Endothelial cell of umbilical vein (primary cell): ENCODE results near the gene RPLP1. TPM values are rescaled to one million over a fixed set of nuclear protein-coding genes. Genes with fewer than 3 reads are reported as not detected.
A peak's percentile ranks its signal among the peaks of the same experiment; 100 is the strongest.

Experiments used
- BruUV-seq: library from RNA; stranded (reverse); fragments of 400-500 nt; replicated peaks from 2 replicates; lab custom pipeline; 2021; lab: Mats Ljungman, UMichigan
- CTCF ChIA-PET: fragments of 300-600, 350-600 bp; sonication (Branson Sonifier 250); formaldehyde crosslinking; loops from one replicate; lab custom pipeline; 2021; ENCODE audit warnings: antibody characterized with exemption, inconsistent platforms; lab: Charles Lee
- POLR2A ChIA-PET: fragments of 300-600, 350-600 bp; sonication (Branson Sonifier 250); formaldehyde crosslinking; loops from one replicate; lab custom pipeline; 2021; ENCODE audit warnings: antibody characterized with exemption, inconsistent platforms; lab: Charles Lee
- DNase-seq: peaks from one replicate; pipeline ENCODE4 v3.0.0-alpha.2; 2011; ENCODE audit warnings: low read depth, low spot score
- FAIRE-seq: peaks from 2 replicates; lab custom pipeline; 2011; peaks lifted over from hg19 to GRCh38; lab: Jason Lieb, UNC
- H2AFZ ChIP-seq: 2 replicates; pipeline ENCODE4 v1.6.0; 2012; ENCODE audit warnings: low read depth, low read length, control low read depth, inconsistent platforms
- H3K27ac ChIP-seq: 2 replicates; pipeline ENCODE4 v1.5.1; 2011; ENCODE audit warnings: low read depth, mild to moderate bottlenecking, control low read depth, low read length, moderate library complexity; ENCODE audit not compliant: insufficient read depth
- H3K27me3 ChIP-seq, 2 experiments: 2 replicates each; pipeline versions ENCODE4 v1.6.0 to v1.6.1; 2011; ENCODE audit warnings: low read length in 2 of 2, mixed read lengths in 1 of 2; ENCODE audit not compliant: control insufficient read depth in 2 of 2, insufficient read depth in 2 of 2
- H3K36me3 ChIP-seq, 2 experiments: 2 replicates in 1 of 2; 3 replicates in 1 of 2; pipeline ENCODE4 v1.5.1; 2011; ENCODE audit warnings: low read length in 2 of 2, mild to moderate bottlenecking in 1 of 2, moderate library complexity in 1 of 2; ENCODE audit not compliant: control insufficient read depth in 2 of 2, insufficient read depth in 2 of 2; ENCODE audit errors: extremely low read depth in 1 of 2
- H3K4me1 ChIP-seq: 3 replicates; pipeline ENCODE4 v1.5.1; 2011; ENCODE audit warnings: mild to moderate bottlenecking, low read length; ENCODE audit not compliant: control insufficient read depth, insufficient read depth; ENCODE audit errors: extremely low read depth
- H3K4me2 ChIP-seq: 2 replicates; pipeline ENCODE4 v1.6.1; 2011; ENCODE audit warnings: low read length, control low read depth, mixed read lengths; ENCODE audit not compliant: insufficient read depth
- H3K4me3 ChIP-seq, 3 experiments: fragments of 200-600 bp in 1 of 3; sonication (generic), shearing (Covaris generic) in 1 of 3; replicated peaks in 1 of 3; 2 replicates each; pipeline ENCODE4 v1.5.1; 2011 to 2016; ENCODE audit warnings: control low read depth in 3 of 3, low read length in 3 of 3, mild to moderate bottlenecking in 2 of 3, inconsistent platforms in 1 of 3, low read depth in 1 of 3, moderate library complexity in 1 of 3; ENCODE audit not compliant: insufficient read depth in 1 of 3
- H3K79me2 ChIP-seq: 2 replicates; pipeline ENCODE4 v1.6.0; 2012; ENCODE audit warnings: low read length, inconsistent platforms; ENCODE audit not compliant: control insufficient read depth, insufficient read depth
- H3K9ac ChIP-seq: replicated peaks from 2 replicates; pipeline ENCODE3; 2011; ENCODE audit warnings: low read length, control low read depth; ENCODE audit not compliant: insufficient read depth; ENCODE audit errors: extremely low read depth
- H3K9me1 ChIP-seq: replicated peaks from 3 replicates; pipeline ENCODE4 v1.6.0; 2011; ENCODE audit warnings: mild to moderate bottlenecking, low read length; ENCODE audit not compliant: control insufficient read depth, insufficient read depth; ENCODE audit errors: extremely low read depth
- H3K9me3 ChIP-seq: replicated peaks from 2 replicates; pipeline ENCODE4 v1.5.1; 2012; ENCODE audit warnings: low read length, inconsistent platforms; ENCODE audit not compliant: control insufficient read depth, insufficient read depth
- H4K20me1 ChIP-seq: replicated peaks from 2 replicates; pipeline ENCODE3; 2011; ENCODE audit warnings: mild to moderate bottlenecking, low read length; ENCODE audit not compliant: control insufficient read depth, insufficient read depth; ENCODE audit errors: extremely low read depth
- CTCF ChIP-seq, 2 donors: IDR thresholded peaks; 1 replicate in 1 of 2; 2 replicates in 1 of 2; pipeline ENCODE4 v1.5.1; 2011; ENCODE audit warnings: low read length in 2 of 2, mild to moderate bottlenecking in 2 of 2, moderate library complexity in 2 of 2, control low read depth in 1 of 2, inconsistent platforms in 1 of 2, low read depth in 1 of 2; ENCODE audit not compliant: insufficient read depth in 1 of 2; ENCODE audit errors: extremely low read depth in 1 of 2
- EZH2 ChIP-seq: IDR thresholded peaks from 2 replicates; pipeline ENCODE4 v1.6.1; 2012; ENCODE audit warnings: borderline replicate concordance, low read depth, mild to moderate bottlenecking, moderate library complexity, low read length, inconsistent platforms; ENCODE audit not compliant: severe bottlenecking
- FOS ChIP-seq: IDR thresholded peaks from 2 replicates; pipeline ENCODE4 v1.6.1; 2011; ENCODE audit warnings: mild to moderate bottlenecking, low read length, moderate library complexity, borderline replicate concordance; ENCODE audit not compliant: insufficient read depth
- GATA2 ChIP-seq: IDR thresholded peaks from 2 replicates; pipeline ENCODE4 v1.7.0; 2011; ENCODE audit warnings: low read depth, mild to moderate bottlenecking, moderate library complexity, mixed read lengths, low read length; ENCODE audit not compliant: insufficient read length, insufficient read depth
- JUN ChIP-seq: IDR thresholded peaks from 2 replicates; pipeline ENCODE4 v1.6.1; 2011; ENCODE audit warnings: borderline replicate concordance, low read depth; ENCODE audit not compliant: insufficient read length, insufficient read depth
- MAX ChIP-seq: IDR thresholded peaks from 2 replicates; pipeline ENCODE4 v1.6.1; 2011; ENCODE audit not compliant: insufficient read depth, insufficient read length
- MYC ChIP-seq: IDR thresholded peaks from one replicate; pipeline ENCODE4 v1.6.1; 2011; ENCODE audit warnings: mild to moderate bottlenecking, low read depth, low read length
- POLR2A ChIP-seq: IDR thresholded peaks from 2 replicates; pipeline ENCODE4 v1.6.1; 2012; ENCODE audit warnings: low read depth, mild to moderate bottlenecking, control low read depth, low read length
- POLR2AphosphoS5 ChIP-seq: IDR thresholded peaks from 2 replicates; pipeline ENCODE4 v1.6.1; 2012; ENCODE audit warnings: low read depth, mild to moderate bottlenecking, control low read depth, low read length, moderate library complexity; ENCODE audit not compliant: insufficient read depth
- dilution Hi-C: fragments of 300-500 bp; cut with MboI; formaldehyde crosslinking; loops from one replicate; pipeline ENCODE4 v1.15.0; 2019; ENCODE audit warnings: low sequenced_read_pairs; ENCODE audit not compliant: extremely low pct_ligation_motif_present
- intact Hi-C: fragments of 100-400 bp; cut with micrococcal nuclease; formaldehyde crosslinking; loops from one replicate; pipeline ENCODE4 v1.10.0; 2022
- polyA plus RNA-seq, 4 experiments: library from polyadenylated mRNA; depleted of rRNA in 3 of 4; stranded (reverse) in 3 of 4; unstranded in 1 of 4; fragments of >200 nt; gene quantifications; 2 replicates each; pipeline versions ENCODE4 v1.2.1 to v1.2.3, GENCODE V29; 2011 to 2012; ENCODE audit warnings: missing spikeins in 1 of 4
- total RNA-seq: library from RNA; stranded (reverse); gene quantifications from 2 replicates; pipeline ENCODE4 v1.2.3, GENCODE V29; 2021

RPLP1 gene
- total and polyA plus RNA-seq, 2 donors (not counting 3 experiments of a cell fraction or from before 2014, with no cell fraction given) = 1,603 to 2,985 TPM

GRCh38 chr15:69474846-69475455 is 22.3 kb downstream of the RPLP1 start:
- no peak for DNase-seq

More at GRCh38 chr15:69474846-69475455, 22.3 kb downstream of the RPLP1 start:
- BruUV-seq = no TSS peak
- intact Hi-C loops (loop anchor here (1.0 to 10.0 kb wide), 5 partner anchors 9 to 1180 kb away; no protein-coding TSS in a partner anchor), dilution Hi-C loops (no loop called here)
- no peaks in the 10 kb centered on the region for H3K79me2 ChIP-seq
- no peak overlapping the region for H3K4me3 ChIP-seq
- TF ChIP-seq JUN (no peak), CTCF (IDR thresholded peaks at IDR 0.05; ENCODE audit: extremely low read depth in 1 of 2, insufficient read depth in 1 of 2, low read depth in 1 of 2, low read length in 2 of 2) (no peak), FOS (no peak), MAX (no peak), EZH2 (no peak), POLR2AphosphoS5 (no peak), POLR2A (no peak), MYC (no peak), GATA2 (no peak)
- no peaks in the 10 kb centered on the region for H3K27me3 ChIP-seq
- ChIA-PET POLR2A (no interaction called here), CTCF (interaction anchor here (0.9 to 5.3 kb wide), 8 partner anchors 8 to 1013 kb away, joined by 3 to 36 read pairs (median 4); partner anchors contain the start of gene TLE3)
- no peaks in the 10 kb centered on the region for H3K9me3 ChIP-seq
- H3K9me1 ChIP-seq = no peaks in the 10 kb centered on the region
- H4K20me1 ChIP-seq = no peaks in the 10 kb centered on the region
- H3K4me2 ChIP-seq = no peak overlapping the region
- H3K27ac ChIP-seq = no peak overlapping the region
- H3K9ac ChIP-seq = no peak overlapping the region
- H3K4me1 ChIP-seq = peaks cover 15% of the 10 kb centered on the region
- peak overlapping the region; percentile 55 for H2AFZ ChIP-seq
- H3K36me3 ChIP-seq = no peaks in the 10 kb centered on the region
- peak; percentile 33 for FAIRE-seq
